Measurements from ENCODE around the gene FAM110C. TPM values are rescaled to one million over a fixed set of nuclear protein-coding genes. Genes with fewer than 3 reads are reported as not detected.
"Not testable (repeated sequence)": the region's sequence is repeated elsewhere in the genome, so short reads cannot be mapped to it uniquely, and the experiment has no call there.

FAM110C gene
- total RNA-seq, 2 donors from 2014 or later, result 2.2 to 23.6 TPM

DNA sequence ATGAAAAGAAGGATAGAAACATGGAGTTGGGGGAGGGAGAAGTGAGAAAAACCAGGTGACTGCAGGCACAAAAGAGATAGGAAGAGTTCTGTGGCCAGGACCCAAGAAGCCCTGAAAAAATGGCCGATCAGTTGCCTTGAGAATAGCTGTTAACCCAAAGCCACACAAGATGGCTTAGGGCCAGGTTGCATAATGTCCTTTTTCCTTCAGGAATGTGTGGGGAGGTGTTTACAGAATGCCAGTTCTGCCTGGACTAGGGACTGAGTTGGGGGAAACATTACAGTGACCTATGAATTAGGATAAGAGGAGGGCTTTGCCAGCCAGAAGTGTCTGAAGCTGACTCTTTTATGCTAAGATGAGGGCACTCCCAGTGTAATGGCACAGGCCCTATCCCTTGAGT is 17.1 kb downstream of the FAM110C start:
- Mint-ChIP-seq H3K36me3 (ENCODE audit: low read depth) (no peaks in the 10 kb centered on the region), H3K27ac (no peak overlapping the region), H3K9me3 (no peaks in the 10 kb centered on the region), H3K4me1 (peaks cover 40% of the 10 kb centered on the region), H3K4me3 (no peak overlapping the region), H3K27me3 (no peaks in the 10 kb centered on the region)
- ATAC-seq (replicated peaks), result no peak

DNA sequence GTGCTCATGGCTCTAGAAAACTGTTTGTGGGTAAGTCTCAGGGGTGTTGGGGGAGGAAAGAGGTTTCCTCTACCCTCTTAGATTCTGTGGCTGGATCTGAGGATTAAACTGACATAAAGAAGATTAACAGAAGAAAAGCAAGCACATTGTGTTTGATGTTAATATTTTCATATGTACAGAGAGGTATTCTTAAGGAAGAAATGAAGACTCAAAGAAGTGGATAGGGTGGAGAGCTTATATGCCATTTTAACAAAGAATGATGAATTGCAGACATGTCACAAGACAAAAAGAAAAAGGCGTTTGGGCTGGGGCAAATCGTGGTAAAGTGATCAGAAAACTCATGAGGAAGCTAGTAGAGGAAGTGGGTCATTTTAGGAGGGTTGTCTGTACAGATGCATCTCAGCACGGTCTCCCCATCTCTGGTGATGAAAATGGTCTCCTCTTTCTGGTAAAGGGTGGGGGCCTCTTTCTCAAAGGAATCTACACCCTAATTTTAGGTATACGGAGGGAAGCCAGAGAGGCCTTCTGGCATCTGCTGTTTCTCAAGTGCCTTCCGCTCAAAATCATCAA is 17.8 kb downstream of the FAM110C start:
- no peak for ATAC-seq (replicated peaks)
- Mint-ChIP-seq H3K4me1 (peaks cover 36% of the 10 kb centered on the region), H3K9me3 (no peaks in the 10 kb centered on the region), H3K27ac (peak overlapping the region; percentile 58), H3K36me3 (ENCODE audit: low read depth) (no peaks in the 10 kb centered on the region), H3K4me3 (no peak overlapping the region), H3K27me3 (no peaks in the 10 kb centered on the region)

DNA sequence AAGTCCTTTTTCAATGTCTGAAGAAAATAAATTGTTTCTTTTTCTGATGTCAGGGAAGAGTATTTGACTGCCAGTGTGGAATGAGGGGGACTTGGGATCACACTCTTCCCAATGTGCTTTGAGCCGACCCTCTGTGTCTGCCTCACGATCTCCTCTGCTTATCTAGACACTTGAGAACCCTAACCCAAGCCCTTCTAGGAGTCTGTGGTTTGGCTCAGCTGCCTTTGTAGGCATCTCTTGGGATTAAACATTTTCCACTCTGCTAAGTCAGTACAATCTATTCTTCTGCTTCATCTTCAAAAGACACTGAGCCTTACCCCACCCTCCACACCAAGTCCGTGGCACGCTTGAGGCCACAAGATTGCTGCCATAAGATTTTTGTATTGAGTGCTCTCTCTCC is 19.4 kb downstream of the FAM110C start:
- no peaks in the 10 kb centered on the region for H3K9me3 Mint-ChIP-seq
- H3K4me1 Mint-ChIP-seq, result peaks cover 20% of the 10 kb centered on the region
- H3K27ac Mint-ChIP-seq, result no peak overlapping the region
- no peak overlapping the region for H3K4me3 Mint-ChIP-seq
- H3K27me3 Mint-ChIP-seq, result no peaks in the 10 kb centered on the region
- no peak for ATAC-seq (replicated peaks)
- no peaks in the 10 kb centered on the region for H3K36me3 Mint-ChIP-seq (ENCODE audit: low read depth)

- H3K4me1 Mint-ChIP-seq, result peaks cover 16% of the 10 kb centered on the region
- H3K4me3 Mint-ChIP-seq, result no peak overlapping the region
- H3K9me3 Mint-ChIP-seq, result no peaks in the 10 kb centered on the region
- no peak for ATAC-seq (replicated peaks)
- peak overlapping the region; percentile 37 for H3K27ac Mint-ChIP-seq
- H3K36me3 Mint-ChIP-seq (ENCODE audit: low read depth), result no peaks in the 10 kb centered on the region
- H3K27me3 Mint-ChIP-seq, result no peaks in the 10 kb centered on the region
Observed at GRCh38 chr2:25543-25942, 20.8 kb downstream of the FAM110C start.

DNA sequence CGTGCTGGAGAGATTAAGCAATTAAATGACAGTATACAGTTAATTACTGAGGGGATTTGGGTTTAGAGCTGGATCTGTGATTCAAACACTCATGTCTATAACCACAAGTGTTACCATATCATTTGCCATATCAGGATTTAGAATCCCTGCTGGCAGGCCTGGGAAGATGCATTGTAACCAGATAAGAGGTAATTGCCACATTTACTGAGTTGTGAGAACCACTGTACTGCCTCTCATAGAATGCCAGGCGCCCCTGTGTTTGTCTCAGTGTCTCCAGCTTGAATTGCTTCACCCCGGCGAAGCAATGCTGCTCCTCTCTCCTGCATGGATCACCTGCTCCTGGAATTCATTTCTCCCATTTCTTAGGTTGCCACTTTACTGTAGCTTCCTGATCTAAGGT is 21.7 kb downstream of the FAM110C start:
- H3K9me3 Mint-ChIP-seq; ATAC-seq (replicated peaks); H3K36me3 Mint-ChIP-seq (ENCODE audit: low read depth); H3K27me3 Mint-ChIP-seq: not testable (repeated sequence)
- Mint-ChIP-seq H3K27ac (peak overlapping the region; percentile 55), H3K4me3 (peak overlapping the region; percentile 30), H3K4me1 (peaks cover 16% of the 10 kb centered on the region)

GRCh38 chr2:24107-24506 is 22.2 kb downstream of the FAM110C start:
- peak overlapping the region; percentile 30 for H3K4me3 Mint-ChIP-seq
- H3K9me3 Mint-ChIP-seq, result no peaks in the 10 kb centered on the region
- no peaks in the 10 kb centered on the region for H3K36me3 Mint-ChIP-seq (ENCODE audit: low read depth)
- H3K27ac Mint-ChIP-seq, result peak overlapping the region; percentile 55
- peaks cover 16% of the 10 kb centered on the region for H3K4me1 Mint-ChIP-seq
- H3K27me3 Mint-ChIP-seq, result no peaks in the 10 kb centered on the region
- peak; percentile 76 for ATAC-seq (replicated peaks)

DNA sequence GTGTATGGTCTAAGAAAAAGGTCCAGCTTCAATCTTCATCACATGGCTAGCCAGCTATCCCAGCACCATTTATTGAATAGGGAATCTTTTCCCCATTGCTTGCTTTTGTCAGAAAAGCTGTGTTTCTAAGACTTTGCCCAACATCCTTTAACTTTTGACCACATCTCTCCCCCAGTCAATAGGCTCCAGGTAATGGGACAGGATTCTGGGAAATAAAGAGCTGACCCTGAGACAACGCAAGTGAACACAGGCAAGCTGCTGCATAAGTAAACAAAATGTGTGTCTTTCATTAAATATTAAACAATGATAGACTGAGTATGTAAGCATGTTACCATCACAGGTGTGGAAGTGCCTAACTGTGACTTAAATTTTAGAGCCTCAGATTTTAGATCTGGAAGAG is 23.0 kb downstream of the FAM110C start:
- Mint-ChIP-seq H3K9me3 (no peaks in the 10 kb centered on the region), H3K27me3 (no peaks in the 10 kb centered on the region), H3K27ac (no peak overlapping the region), H3K4me1 (peaks cover 12% of the 10 kb centered on the region), H3K4me3 (no peak overlapping the region), H3K36me3 (ENCODE audit: low read depth) (no peaks in the 10 kb centered on the region)
- ATAC-seq (replicated peaks), result no peak

DNA sequence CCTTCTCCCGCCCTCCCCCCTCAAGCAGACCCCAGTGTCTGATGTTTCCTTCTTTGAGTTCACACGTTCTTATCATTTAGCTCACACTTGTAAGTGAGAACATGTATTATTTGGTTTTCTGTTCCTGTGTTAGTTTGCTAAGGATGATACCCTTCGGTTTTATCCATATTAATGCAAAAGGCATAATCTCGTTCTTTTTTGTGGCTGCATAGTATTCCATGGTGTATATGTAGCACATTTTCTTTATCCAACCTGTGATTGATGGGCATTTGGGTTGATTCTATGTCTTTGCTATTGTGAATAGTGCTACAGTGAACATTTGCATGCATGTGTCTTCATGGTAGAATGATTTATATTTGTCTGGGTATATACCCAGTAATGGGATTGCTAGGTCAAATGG is 24.1 kb downstream of the FAM110C start:
- ATAC-seq (replicated peaks); H3K4me3 Mint-ChIP-seq; H3K9me3 Mint-ChIP-seq; H3K27me3 Mint-ChIP-seq; H3K4me1 Mint-ChIP-seq; H3K36me3 Mint-ChIP-seq (ENCODE audit: low read depth); H3K27ac Mint-ChIP-seq: not testable (repeated sequence)

DNA sequence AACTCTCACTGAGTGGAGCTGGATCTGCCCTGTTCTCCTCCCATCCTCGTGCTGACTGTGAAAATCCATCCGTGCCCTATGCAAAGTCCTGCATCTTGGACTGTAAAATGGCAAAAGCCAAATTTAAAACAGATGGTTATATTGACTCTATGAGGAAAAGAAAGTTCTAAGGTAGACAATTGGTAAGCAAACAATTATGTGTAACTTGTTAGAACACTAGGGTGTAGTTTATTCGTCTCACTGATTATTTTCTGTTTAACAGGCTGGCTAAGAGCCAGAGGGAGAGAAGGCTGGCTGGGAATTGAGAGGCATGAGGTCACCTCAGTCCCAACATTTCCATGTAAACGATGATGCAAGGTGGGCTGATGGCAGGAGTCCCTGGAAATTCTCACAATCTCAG is 26.0 kb downstream of the FAM110C start:
- ATAC-seq (replicated peaks); H3K9me3 Mint-ChIP-seq; H3K27me3 Mint-ChIP-seq; H3K4me1 Mint-ChIP-seq; H3K27ac Mint-ChIP-seq; H3K4me3 Mint-ChIP-seq; H3K36me3 Mint-ChIP-seq (ENCODE audit: low read depth): not testable (repeated sequence)

DNA sequence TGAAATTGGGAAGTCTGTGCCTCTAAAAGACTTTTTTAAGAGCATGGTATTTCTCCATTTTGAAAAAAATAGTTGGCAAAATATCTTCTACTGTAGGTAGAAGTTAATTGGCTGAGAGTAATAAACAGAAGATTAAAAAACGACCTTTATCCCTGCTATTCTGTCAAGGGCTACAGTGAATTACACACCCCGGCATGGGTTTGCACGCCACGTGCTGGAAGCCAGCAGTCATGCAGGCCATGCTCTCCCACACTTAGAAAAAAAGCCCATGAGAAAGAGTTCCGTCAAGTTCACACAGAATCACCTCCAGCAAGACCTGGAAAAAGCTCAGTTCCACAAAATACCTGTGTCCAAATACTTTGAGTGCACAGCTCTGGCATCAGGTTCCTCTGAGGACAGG is 26.8 kb downstream of the FAM110C start:
- no peak overlapping the region for H3K27ac Mint-ChIP-seq
- no peak overlapping the region for H3K4me3 Mint-ChIP-seq
- no peaks in the 10 kb centered on the region for H3K9me3 Mint-ChIP-seq
- peaks cover 6% of the 10 kb centered on the region for H3K27me3 Mint-ChIP-seq
- no peak for ATAC-seq (replicated peaks)
- peaks cover 4% of the 10 kb centered on the region for H3K4me1 Mint-ChIP-seq
- H3K36me3 Mint-ChIP-seq (ENCODE audit: low read depth), result no peaks in the 10 kb centered on the region

- H3K4me1 Mint-ChIP-seq, result no peaks in the 10 kb centered on the region
- no peak overlapping the region for H3K27ac Mint-ChIP-seq
- H3K9me3 Mint-ChIP-seq, result no peaks in the 10 kb centered on the region
- H3K36me3 Mint-ChIP-seq (ENCODE audit: low read depth), result no peaks in the 10 kb centered on the region
- H3K27me3 Mint-ChIP-seq, result peaks cover 8% of the 10 kb centered on the region
- ATAC-seq (replicated peaks), result no peak
- no peak overlapping the region for H3K4me3 Mint-ChIP-seq
Observed at GRCh38 chr2:18402-19271, 27.7 kb downstream of the FAM110C start.

GRCh38 chr2:15916-16315 is 30.4 kb downstream of the FAM110C start:
- not testable (repeated sequence) for H3K4me3 Mint-ChIP-seq

GRCh38 chr2:11248-11941 is 34.9 kb downstream of the FAM110C start:
- ATAC-seq (replicated peaks), result peak; percentile 88
- Mint-ChIP-seq H3K4me1 (no peaks in the 10 kb centered on the region), H3K4me3 (no peak overlapping the region), H3K36me3 (ENCODE audit: low read depth) (no peaks in the 10 kb centered on the region), H3K27me3 (peaks cover 8% of the 10 kb centered on the region), H3K9me3 (no peaks in the 10 kb centered on the region), H3K27ac (no peak overlapping the region)

More at GRCh38 chr2:15916-16315, 30.4 kb downstream of the FAM110C start:
- not testable (repeated sequence) for H3K36me3 Mint-ChIP-seq (ENCODE audit: low read depth); ATAC-seq (replicated peaks); H3K27ac Mint-ChIP-seq; H3K4me1 Mint-ChIP-seq; H3K27me3 Mint-ChIP-seq; H3K9me3 Mint-ChIP-seq

- Mint-ChIP-seq H3K27ac (no peak overlapping the region), H3K36me3 (ENCODE audit: low read depth) (no peaks in the 10 kb centered on the region), H3K4me3 (no peak overlapping the region), H3K27me3 (peaks cover 3% of the 10 kb centered on the region), H3K9me3 (no peaks in the 10 kb centered on the region), H3K4me1 (no peaks in the 10 kb centered on the region)
- no peak for ATAC-seq (replicated peaks)
Observed at GRCh38 chr2:10222-10875, 36.0 kb downstream of the FAM110C start.
